Measurements from ENCODE around the gene CSTA.

CSTA gene

DNA sequence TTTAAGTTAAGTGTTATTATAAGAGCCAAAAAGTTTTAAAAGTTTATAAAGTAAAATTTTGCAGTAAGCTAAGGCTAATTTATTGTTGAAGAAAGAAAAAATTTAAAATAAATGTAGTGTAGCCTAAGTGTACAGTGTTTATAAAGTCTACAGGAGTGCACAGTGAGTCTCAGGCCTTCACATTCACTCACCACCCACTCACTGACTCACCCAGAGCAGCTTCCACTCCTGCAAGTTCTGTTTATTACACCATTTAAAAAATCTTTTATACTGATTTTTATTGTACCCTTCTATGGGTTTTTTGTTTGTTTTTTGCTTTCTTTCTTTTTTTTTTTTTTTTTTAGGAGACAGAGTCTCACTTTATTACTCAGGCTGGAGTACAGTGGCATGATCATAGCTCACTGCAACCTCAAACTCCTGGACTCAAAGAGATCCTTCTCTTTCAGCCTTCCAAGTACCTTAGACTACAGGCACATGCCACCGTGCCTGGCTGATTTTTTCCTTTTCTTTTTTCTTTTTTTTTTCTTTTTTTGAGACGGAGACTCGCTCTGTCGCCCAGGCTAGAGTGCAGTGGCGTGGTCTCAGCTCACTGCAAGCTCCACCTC, 25.9 kb downstream of the CSTA start:
- TF ChIP-seq, protein P1, sequence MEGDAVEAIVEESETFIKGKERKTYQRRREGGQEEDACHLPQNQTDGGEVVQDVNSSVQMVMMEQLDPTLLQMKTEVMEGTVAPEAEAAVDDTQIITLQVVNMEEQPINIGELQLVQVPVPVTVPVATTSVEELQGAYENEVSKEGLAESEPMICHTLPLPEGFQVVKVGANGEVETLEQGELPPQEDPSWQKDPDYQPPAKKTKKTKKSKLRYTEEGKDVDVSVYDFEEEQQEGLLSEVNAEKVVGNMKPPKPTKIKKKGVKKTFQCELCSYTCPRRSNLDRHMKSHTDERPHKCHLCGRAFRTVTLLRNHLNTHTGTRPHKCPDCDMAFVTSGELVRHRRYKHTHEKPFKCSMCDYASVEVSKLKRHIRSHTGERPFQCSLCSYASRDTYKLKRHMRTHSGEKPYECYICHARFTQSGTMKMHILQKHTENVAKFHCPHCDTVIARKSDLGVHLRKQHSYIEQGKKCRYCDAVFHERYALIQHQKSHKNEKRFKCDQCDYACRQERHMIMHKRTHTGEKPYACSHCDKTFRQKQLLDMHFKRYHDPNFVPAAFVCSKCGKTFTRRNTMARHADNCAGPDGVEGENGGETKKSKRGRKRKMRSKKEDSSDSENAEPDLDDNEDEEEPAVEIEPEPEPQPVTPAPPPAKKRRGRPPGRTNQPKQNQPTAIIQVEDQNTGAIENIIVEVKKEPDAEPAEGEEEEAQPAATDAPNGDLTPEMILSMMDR (IDR thresholded peaks at IDR 0.05; ENCODE audit: low read depth, low read length): no peak
- peak; percentile 4 for DNase-seq (ENCODE audit: extremely low read depth, low read depth)

DNA sequence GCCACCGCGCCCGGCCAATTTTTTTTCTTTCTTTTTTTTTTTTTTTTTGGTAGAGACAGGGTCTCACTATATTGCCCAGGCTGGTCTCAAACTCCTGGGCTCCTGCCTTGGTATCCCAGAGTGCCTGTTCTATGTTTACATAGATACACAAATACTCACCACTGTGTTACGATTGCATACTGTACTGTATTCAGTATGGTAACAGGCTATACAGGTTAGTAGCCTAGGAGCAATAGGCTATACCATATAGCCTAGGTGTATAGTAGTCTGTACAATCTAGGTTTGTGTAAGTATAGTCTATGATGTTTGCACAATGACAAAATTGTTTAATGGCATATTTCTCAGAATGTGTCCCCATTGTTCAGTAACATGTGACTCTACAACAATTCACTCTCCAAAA, 26.6 kb downstream of the CSTA start:
- TF ChIP-seq, protein P1 (IDR thresholded peaks at IDR 0.05; ENCODE audit: low read depth, low read length): no peak
- DNase-seq (ENCODE audit: extremely low read depth, low read depth): no peak

DNA sequence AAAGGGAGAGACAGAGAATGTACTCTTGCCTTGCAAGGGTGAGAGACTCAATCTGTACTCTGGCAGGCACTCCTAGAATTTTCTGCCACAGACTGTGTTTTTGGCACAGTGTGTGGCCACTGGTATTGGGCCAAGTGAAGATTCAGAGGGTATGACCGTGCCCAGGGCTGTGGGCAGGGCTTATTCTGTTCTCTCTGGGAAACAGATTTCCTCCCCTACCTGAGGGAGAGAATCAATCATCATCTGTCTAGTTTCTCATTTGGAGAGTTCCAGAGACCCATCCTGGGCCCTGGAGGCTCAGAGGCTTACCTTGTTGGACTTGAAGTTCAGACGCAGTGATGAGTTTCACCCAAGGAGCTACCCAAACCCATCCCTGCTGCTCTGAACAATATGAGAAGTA, 28.2 kb downstream of the CSTA start:
- TF ChIP-seq, protein P1 (IDR thresholded peaks at IDR 0.05; ENCODE audit: low read depth, low read length): no peak
- DNase-seq (ENCODE audit: extremely low read depth, low read depth): no peak

DNA sequence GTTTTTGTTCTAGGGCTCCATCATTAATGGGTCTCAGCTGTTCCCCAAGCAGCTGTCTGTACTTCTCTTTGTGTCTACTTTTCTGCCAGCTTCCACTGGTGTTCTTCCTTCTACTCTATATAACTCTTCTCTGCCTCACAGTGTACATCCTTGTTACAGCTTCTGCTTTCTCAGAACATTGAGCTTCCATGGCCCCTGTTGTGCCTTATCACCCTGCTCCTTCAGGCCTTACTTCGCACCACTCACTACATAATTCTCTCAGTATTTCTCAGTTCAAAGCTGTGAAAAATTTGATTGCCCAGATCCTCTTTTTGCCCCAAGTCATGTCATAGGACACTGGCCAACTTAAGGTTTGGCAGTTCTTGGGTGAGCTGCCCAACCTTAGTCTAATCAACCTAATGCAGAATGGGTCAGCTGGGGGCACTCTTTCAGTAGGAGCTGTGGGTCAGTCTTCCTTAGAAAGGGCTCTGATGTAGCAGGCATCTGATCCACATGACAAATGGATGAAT, 28.9 kb downstream of the CSTA start:
- DNase-seq (ENCODE audit: extremely low read depth, low read depth): no peak
- TF ChIP-seq, protein P1 (IDR thresholded peaks at IDR 0.05; ENCODE audit: low read depth, low read length): no peak

DNA sequence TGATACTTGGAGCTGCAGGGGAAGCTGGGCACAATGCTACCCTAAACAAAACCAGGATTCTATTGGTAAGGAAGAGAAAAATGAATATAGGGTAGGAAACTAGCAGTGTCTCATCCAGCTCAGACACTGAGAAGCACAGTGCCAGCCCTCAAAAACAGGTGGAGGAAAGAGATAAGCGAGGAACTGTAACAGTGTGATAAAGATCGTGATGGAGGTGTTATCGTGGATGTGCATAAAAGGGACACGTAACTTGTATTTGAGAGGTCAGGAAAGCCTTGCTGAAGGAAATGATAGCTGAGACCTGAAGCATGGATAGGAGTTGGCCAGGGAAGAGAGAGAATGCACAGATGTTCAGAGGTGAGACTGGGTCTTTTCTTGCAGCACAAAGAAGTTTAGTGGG, 30.6 kb downstream of the CSTA start:
- no peak for DNase-seq (ENCODE audit: extremely low read depth, low read depth)
- TF ChIP-seq, protein P1 (IDR thresholded peaks at IDR 0.05; ENCODE audit: low read depth, low read length): no peak

DNA sequence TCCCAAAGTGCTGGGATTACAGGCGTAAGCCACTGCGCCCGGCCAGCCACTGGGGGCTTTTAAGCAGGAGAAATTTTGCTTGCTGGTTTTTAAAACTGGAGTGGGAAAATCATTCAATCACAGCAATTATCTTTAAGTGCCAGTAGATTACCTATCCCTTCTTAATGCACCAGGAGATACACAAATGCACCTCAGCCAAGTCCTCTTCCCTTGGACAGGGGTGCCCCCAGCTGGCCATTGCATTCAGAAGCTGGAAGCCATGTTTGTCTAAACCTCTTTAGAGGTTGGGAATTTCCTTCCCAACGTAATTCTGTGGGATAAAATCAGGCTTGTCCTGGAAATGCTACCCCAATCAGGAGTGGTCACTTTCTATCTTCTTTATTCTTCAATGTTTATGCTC, 31.4 kb downstream of the CSTA start:
- DNase-seq (ENCODE audit: extremely low read depth, low read depth): no peak
- TF ChIP-seq, protein P1 (IDR thresholded peaks at IDR 0.05; ENCODE audit: low read depth, low read length): peak; percentile 26

DNA sequence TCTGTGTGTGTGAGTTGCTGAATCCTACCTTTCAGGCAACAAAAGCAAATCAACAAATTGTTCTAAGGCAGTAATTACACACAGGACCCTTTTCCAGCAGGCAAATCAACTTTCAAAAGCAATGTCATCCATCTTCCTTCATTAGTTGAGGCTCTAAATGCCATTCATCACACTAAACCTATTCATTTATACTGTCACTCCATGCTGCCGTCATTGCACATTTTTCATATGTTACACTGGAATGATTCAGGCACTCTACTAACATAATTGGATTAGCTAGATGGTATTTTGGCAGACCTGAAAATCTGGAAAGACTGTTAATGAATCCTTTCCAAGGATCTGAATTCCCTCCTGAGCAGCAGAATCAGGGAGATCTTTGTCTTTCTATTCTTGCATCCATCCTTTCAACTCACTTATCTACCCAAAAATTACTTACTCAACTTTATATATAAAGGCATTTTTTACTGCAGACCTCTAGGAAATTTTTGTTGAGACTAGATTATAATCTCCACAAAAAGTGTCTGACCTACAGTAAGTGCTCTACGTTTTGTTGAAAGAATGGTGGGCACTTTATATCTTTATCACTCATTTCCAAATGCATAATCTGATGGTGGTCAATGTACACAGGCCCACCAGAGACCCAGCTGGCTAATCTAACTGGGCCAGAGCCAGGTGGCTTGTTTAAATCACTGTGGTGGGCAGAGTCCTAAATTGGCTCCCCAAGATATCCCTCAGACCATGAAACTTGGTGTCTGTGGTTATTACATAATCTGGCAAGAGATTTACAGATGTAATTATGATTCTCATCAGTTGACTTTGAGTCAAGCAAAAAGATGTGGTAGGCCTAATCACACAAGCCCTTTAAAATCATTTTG, 33.0 kb downstream of the CSTA start:
- no peak for DNase-seq (ENCODE audit: extremely low read depth, low read depth)
- TF ChIP-seq, protein P1 (IDR thresholded peaks at IDR 0.05; ENCODE audit: low read depth, low read length): no peak
